ENCODE results near the gene KCNA5.

- no peak for TF ChIP-seq CTCF (IDR thresholded peaks at IDR 0.05)
- no peak for TF ChIP-seq POLR2AphosphoS5 (IDR thresholded peaks at IDR 0.05)
These were observed 28.6 kb downstream of the KCNA5 start for GRCh38 chr12:5072311-5072710.
